HG02938 (cell line): ENCODE data around the gene SECISBP2.
A peak's percentile ranks its signal among the peaks of the same experiment; 100 is the strongest.
"Not testable (repeated sequence)": the region's sequence is repeated elsewhere in the genome, so short reads cannot be mapped to it uniquely, and the experiment has no call there.

Source experiments
- ATAC-seq: cut with Tn5 transposase; IDR thresholded peaks from one replicate; pipeline ENCODE4 v1.9.1; 2021; ENCODE audit warnings: mild to moderate bottlenecking, moderate library complexity; ENCODE audit not compliant: unreplicated experiment

Gene SECISBP2

DNA sequence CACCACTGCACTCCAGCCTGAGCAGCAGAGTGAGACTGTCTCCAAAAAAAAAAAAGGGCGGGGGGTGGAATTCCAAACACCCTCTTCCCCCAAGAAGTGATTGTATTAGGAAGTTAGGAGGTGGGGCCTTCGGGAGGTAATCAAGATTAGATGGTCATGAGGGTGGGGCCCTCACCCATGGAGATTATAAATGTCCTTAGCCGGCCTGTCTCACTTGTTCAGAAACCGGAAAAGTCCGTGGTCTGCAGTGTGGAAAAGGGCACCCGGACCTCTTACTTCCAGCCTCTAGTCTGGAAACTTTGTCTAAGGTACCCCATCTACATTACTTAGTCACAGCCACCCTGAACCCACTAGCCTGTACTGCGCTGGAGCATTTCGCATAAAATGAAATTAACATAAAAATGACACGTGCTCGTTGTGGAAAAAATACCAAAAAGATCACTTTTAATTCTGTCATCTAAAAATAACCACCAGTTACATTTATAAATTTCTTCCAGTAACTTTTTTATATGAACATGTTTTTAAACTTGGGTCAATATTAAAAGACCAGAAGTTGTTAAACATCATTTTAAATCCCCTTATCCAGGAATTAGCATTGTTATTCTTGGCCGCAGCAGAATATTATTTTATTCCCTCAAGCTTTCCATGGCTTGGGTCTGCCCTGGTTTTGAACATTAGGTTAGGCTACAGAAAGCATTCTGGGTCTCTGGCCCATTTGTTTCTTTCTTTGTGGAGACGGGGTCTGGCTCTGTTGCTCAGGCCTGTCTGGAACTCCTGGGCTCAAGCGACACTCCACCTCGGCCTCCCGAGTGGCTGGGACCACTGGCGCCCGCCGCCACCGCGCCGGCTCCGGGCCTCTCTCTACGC is 8.5 kb upstream of the SECISBP2 start:
- ATAC-seq: no peak

- ATAC-seq: peak; percentile 92
These were observed 7.6 kb upstream of the SECISBP2 start, which contains the start of gene CKS2 for GRCh38 chr9:89310475-89311345. Gene CKS2 (plus strand): TSS chr9:89311195. CDS start chr9:89311293, 98 bp downstream.

- no peak for ATAC-seq
These were observed 6.7 kb upstream of the SECISBP2 start for GRCh38 chr9:89311346-89312221.

DNA sequence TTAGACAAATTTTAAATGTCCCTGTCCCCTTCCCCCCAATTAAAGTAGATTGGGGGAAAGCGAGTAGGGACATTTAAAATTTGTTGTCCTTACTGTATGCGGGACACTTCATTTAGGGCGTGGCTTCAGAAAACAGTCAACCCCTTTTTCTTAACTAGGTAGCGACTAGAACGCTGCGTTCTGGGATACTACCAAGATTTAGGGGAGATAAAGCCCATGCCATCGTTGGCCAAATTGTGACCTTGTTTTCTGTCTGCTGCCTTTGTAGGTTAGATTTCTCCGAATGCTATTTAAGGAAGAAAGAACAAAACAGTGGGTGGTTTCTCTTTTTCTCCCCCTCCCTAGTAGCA is 6.1 kb upstream of the SECISBP2 start:
- no peak for ATAC-seq

GRCh38 chr9:89313842-89314241 is 4.5 kb upstream of the SECISBP2 start:
- no peak for ATAC-seq

DNA sequence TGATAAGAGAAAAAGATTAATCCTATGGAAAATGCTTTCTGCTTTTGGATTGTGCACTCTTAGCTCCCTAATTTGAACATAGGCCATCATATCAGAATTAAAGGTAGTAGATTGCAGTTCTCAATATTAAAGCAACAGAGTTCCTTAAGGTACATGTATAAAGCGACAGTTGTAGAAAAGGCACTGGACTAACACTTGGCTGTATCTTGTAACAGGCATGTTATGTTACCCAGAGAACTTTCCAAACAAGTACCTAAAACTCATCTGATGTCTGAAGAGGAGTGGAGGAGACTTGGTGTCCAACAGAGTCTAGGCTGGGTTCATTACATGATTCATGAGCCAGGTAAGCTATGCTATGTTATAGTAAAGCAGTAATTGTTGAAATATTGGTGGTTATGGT is 3.3 kb upstream of the SECISBP2 start:
- no peak for ATAC-seq

GRCh38 chr9:89315482-89315881 is 2.8 kb upstream of the SECISBP2 start:
- ATAC-seq: no peak

DNA sequence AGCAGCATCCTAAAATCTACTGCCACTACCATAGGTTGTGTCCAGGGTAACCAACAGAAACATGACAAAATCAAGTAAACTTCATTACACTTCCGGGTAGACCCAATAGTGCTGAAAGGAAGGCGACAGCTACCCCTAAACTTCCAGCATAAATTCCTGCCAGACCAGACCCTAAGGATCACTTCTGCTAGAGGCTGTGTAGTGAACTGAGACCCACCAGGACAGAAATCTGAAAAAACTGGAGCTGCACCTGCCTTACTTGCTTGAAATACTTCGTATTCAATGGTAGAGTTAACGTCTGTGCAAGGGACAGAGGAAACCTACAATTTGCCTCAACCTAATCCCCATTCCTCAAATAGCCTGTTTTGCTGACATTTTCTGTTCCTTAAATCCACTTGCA is 1.0 kb upstream of the SECISBP2 start:
- no peak for ATAC-seq

DNA sequence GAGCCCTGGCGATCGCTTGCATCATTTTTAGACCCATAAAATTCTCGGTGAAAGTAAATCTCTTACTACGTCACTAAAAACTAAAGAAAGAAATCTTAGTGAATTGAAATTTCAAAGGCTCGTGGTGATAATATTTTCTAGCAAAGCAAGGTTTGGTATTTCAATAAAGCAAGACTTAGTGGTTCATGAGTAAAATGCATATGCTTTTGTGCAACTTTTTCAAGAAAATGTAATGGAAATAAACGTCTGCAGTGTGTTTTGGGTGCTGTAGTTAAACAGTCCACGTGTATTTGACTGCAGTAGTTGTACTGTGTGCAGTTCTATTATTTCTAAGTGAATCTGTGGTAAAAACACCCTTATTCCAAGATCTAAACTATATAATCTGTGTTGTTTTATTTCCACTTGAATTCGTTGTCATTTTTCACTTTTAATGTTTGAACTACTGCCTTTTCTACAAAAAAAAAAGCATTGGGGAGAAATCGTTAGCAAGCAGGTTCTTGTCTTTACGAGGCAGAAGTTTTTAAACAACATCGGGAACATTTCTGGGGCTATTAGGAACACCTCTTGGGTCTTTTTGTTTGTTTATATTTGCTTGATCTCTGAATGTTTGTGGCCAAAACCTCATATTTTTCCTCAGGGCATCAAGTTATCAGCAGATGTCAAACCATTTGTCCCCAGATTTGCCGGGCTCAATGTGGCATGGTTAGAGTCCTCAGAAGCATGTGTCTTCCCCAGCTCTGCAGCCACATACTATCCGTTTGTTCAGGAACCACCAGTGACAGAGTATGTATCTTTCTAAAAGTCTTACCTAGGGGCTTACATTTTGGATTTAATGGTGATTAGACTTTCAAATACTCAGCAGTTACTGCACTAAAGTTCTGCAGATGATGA is 960 bp downstream of the SECISBP2 start:
- no peak for ATAC-seq

DNA sequence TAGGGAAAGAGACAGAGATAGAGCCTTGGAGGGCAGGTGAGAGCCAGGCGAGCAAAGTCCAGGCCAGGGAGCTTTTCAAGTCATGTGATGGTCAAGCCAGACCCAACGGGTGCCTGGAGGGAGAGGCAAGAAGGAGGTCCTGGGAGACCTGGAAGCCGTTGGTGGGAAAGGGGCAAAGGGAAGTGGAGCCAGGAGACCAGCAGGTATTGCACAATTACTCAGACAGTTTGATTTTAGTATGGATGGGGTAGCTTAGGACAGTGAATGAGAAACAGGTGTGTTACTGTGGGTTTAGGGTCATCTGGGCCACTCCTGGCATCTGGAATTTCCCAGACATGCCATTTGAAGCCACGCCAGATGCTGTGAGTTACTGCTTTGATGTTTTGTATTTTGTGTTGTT is 5.1 kb downstream of the SECISBP2 start:
- no peak for ATAC-seq

GRCh38 chr9:89325733-89326132 is 7.4 kb downstream of the SECISBP2 start:
- no peak for ATAC-seq

- ATAC-seq: no peak
These were observed 9.8 kb downstream of the SECISBP2 start for GRCh38 chr9:89328064-89328463.

GRCh38 chr9:89329917-89330316 is 11.6 kb downstream of the SECISBP2 start:
- ATAC-seq: no peak

DNA sequence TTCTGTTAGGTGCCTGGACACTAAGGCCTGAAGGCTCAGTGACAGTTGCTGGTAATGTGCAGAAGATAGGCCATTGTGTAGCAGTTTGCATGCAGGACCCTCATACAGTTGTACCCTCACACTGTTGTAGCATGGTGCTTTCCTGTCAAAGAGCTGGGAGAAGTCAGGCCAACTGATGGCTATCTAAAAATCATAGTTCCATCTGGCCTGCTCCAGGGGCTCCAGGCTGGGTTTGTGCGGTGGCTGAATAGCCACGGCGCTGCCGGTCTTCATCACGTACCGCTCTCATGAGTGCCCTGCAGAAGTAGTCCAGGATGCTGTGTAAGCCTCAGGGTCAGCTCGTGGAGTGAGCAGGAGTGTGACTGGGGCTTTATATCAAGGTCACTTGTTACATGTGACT is 12.2 kb downstream of the SECISBP2 start:
- no peak for ATAC-seq

GRCh38 chr9:89339807-89340206 is 21.5 kb downstream of the SECISBP2 start:
- ATAC-seq: no peak

- ATAC-seq: no peak
These were observed 22.0 kb downstream of the SECISBP2 start for GRCh38 chr9:89340332-89340731.

- ATAC-seq: no peak
These were observed 23.9 kb downstream of the SECISBP2 start for GRCh38 chr9:89342213-89342612.

DNA sequence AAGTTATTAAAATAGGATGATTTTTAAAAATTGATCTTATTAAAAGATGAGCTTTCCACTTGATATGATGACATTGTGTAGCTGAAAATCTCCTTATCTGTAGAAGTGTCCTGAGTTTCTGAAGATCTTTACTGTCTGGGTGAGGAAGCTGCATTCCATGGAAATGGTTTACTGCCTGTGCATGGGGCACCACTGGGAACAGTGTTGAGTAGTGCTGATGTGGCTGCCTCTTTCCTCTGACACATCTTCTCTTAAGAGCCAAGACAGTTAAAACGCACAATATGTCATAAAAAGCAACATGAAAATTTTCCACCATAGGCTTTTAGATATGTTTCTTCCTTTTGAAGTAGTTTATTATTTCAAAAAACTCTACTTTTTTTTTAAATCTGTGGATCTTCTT is 24.6 kb downstream of the SECISBP2 start:
- no peak for ATAC-seq

- not testable (repeated sequence) for ATAC-seq
These were observed 25.5 kb downstream of the SECISBP2 start for GRCh38 chr9:89343812-89344211.

DNA sequence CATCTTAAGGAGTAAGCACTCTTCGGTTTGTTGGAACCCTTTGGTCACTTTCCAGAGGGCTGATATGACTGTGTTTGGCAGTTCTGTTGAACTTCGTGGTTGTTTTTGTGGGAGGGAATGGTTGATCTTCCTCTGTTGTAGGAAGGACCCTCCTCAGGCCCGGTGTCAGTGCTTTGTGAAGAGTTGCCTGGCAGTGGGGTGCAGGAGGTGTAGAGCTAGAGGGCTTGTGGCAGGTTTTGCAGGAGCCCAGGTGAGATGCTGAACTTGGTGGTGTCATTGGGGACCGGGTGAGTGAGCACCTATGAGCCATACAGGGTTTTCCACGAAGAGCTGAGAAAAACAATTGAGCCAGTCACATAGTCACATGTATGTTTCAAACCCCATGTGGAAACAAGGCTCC is 27.2 kb downstream of the SECISBP2 start:
- ATAC-seq: no peak
